Measurements from ENCODE around the gene RTL10.

Gene RTL10

GRCh38 chr22:19855504-19856409 is 1.1 kb upstream of the RTL10 start:
- FAIRE-seq (no peak), DNase-seq (ENCODE audit: insufficient read length, low spot score) (no peak)
- no peak for TF ChIP-seq CTCF (IDR thresholded peaks at IDR 0.05; ENCODE audit: insufficient read depth, missing control alignments)

- TF ChIP-seq CTCF (IDR thresholded peaks at IDR 0.05; ENCODE audit: insufficient read depth, missing control alignments), result no peak
- FAIRE-seq (no peak), DNase-seq (ENCODE audit: insufficient read length, low spot score) (no peak)
These were observed 546 bp downstream of the RTL10 start for GRCh38 chr22:19853879-19854777.

GRCh38 chr22:19853058-19853878 is 1.4 kb downstream of the RTL10 start:
- no peak for FAIRE-seq
- TF ChIP-seq CTCF (IDR thresholded peaks at IDR 0.05; ENCODE audit: insufficient read depth, missing control alignments), result no peak

GRCh38 chr22:19852177-19852781 is 2.4 kb downstream of the RTL10 start:
- TF ChIP-seq CTCF (IDR thresholded peaks at IDR 0.05; ENCODE audit: insufficient read depth, missing control alignments), result no peak
- FAIRE-seq (no peak), DNase-seq (ENCODE audit: insufficient read length, low spot score) (no peak)

More at GRCh38 chr22:19853058-19853878, 1.4 kb downstream of the RTL10 start:
- DNase-seq (ENCODE audit: insufficient read length, low spot score), result no peak

- TF ChIP-seq CTCF (IDR thresholded peaks at IDR 0.05; ENCODE audit: insufficient read depth, missing control alignments), result no peak
- FAIRE-seq, result no peak
- DNase-seq (ENCODE audit: insufficient read length, low spot score), result no peak
These were observed 3.1 kb downstream of the RTL10 start for GRCh38 chr22:19851291-19852176.

- FAIRE-seq, result no peak
- no peak for TF ChIP-seq CTCF (IDR thresholded peaks at IDR 0.05; ENCODE audit: insufficient read depth, missing control alignments)
- DNase-seq (ENCODE audit: insufficient read length, low spot score), result no peak
These were observed 3.9 kb downstream of the RTL10 start for GRCh38 chr22:19850763-19851109.
